Activated CD4-positive, alpha-beta memory T cell treated with anti-CD3 and anti-CD28 coated beads for 36 hours (primary cell): ENCODE results near the gene DYNLT2B. TPM values are rescaled to one million over a fixed set of nuclear protein-coding genes. Genes with fewer than 3 reads are reported as not detected.

Experiments used
- total RNA-seq, 2 experiments: library from RNA; stranded (reverse); gene quantifications; one replicate each; pipeline ENCODE4 v1.2.3, GENCODE V29; 2021

Gene DYNLT2B
- total RNA-seq, 2 experiments from 2014 or later: 15.8 to 17.1 TPM

Other genes with a start within 250 kb of the DYNLT2B start
- gene TFRC, start 236.2 kb downstream of the DYNLT2B start, total RNA-seq: 100 to 1,000 TPM; 341 to 347 TPM
- gene ZDHHC19, start 106.8 kb downstream of the DYNLT2B start, total RNA-seq: under 1 TPM in 1 of 2 experiments, not detected in 1; 0.36 TPM
- gene SLC51A, start 101.7 kb downstream of the DYNLT2B start, total RNA-seq: not detected
- 10 to 100 TPM; 46.8 to 48.6 TPM for gene PCYT1A, start 30.5 kb downstream of the DYNLT2B start, total RNA-seq
- not detected for gene TM4SF19, start 20.1 kb upstream of the DYNLT2B start, total RNA-seq
- 10 to 100 TPM; 58.1 to 61.1 TPM for gene UBXN7, start 114.2 kb upstream of the DYNLT2B start, total RNA-seq
- 10 to 100 TPM; 26.1 to 27.2 TPM for gene RNF168, start 185.5 kb upstream of the DYNLT2B start, total RNA-seq
- not detected for gene SMCO1, start 197.1 kb upstream of the DYNLT2B start, total RNA-seq